Activated T-cell treated with anti-CD3 and anti-CD28 coated beads, Interleukin-2, amount 50 U/mL, for 48 hours (primary cell): ENCODE measurements around the gene ATL2.
A peak's percentile ranks its signal among the peaks of the same experiment; 100 is the strongest.
"Not testable (repeated sequence)": the region's sequence is repeated elsewhere in the genome, so short reads cannot be mapped to it uniquely, and the experiment has no call there.

Experiments used
- DNase-seq, 2 experiments: peaks; one replicate each; pipeline ENCODE4 v3.0.0-alpha.2; 2020

Gene ATL2

GRCh38 chr2:38387887-38388286 is 10.8 kb upstream of the ATL2 start:
- no peak for DNase-seq

- no peak for DNase-seq
These were observed 9.7 kb upstream of the ATL2 start for GRCh38 chr2:38386821-38387220.

GRCh38 chr2:38386377-38386776 is 9.3 kb upstream of the ATL2 start:
- no peak for DNase-seq

GRCh38 chr2:38384338-38384737 is 7.3 kb upstream of the ATL2 start:
- no peak for DNase-seq

GRCh38 chr2:38383741-38384140 is 6.7 kb upstream of the ATL2 start:
- DNase-seq: not testable (repeated sequence)

- no peak for DNase-seq
These were observed 4.5 kb upstream of the ATL2 start for GRCh38 chr2:38381381-38382143.

- no peak for DNase-seq
These were observed 3.5 kb upstream of the ATL2 start for GRCh38 chr2:38380397-38381130.

- DNase-seq: peak; percentile 74 to 78
These were observed 575 bp downstream of the ATL2 start for GRCh38 chr2:38376346-38377049.

GRCh38 chr2:38375696-38376345 is 1.3 kb downstream of the ATL2 start:
- no peak for DNase-seq

GRCh38 chr2:38374984-38375383 is 2.1 kb downstream of the ATL2 start:
- no peak for DNase-seq

GRCh38 chr2:38371235-38371634 is 5.8 kb downstream of the ATL2 start:
- no peak for DNase-seq

- DNase-seq: no peak
These were observed 6.4 kb downstream of the ATL2 start for GRCh38 chr2:38370664-38371063.

GRCh38 chr2:38362232-38362631 is 14.8 kb downstream of the ATL2 start:
- DNase-seq: no peak

- DNase-seq: no peak
These were observed 16.9 kb downstream of the ATL2 start for GRCh38 chr2:38360177-38360576.

- DNase-seq: no peak
These were observed 23.7 kb downstream of the ATL2 start for GRCh38 chr2:38353402-38353801.

GRCh38 chr2:38352336-38352735 is 24.7 kb downstream of the ATL2 start:
- no peak for DNase-seq

- no peak for DNase-seq
These were observed 31.6 kb downstream of the ATL2 start for GRCh38 chr2:38345323-38346038.

- no peak for DNase-seq
These were observed 32.3 kb downstream of the ATL2 start for GRCh38 chr2:38344813-38345212.

- DNase-seq: no peak
These were observed 33.9 kb downstream of the ATL2 start for GRCh38 chr2:38343212-38343611.

- DNase-seq: no peak
These were observed 40.5 kb downstream of the ATL2 start for GRCh38 chr2:38336621-38337020.

- no peak for DNase-seq
These were observed 46.3 kb downstream of the ATL2 start for GRCh38 chr2:38330754-38331153.

- DNase-seq: no peak
These were observed 49.5 kb downstream of the ATL2 start for GRCh38 chr2:38327580-38327979.

GRCh38 chr2:38323623-38324022 is 53.5 kb downstream of the ATL2 start:
- DNase-seq: no peak
